Measurements from ENCODE around the gene MAMSTR. TPM values are rescaled to one million over a fixed set of nuclear protein-coding genes. Genes with fewer than 3 reads are reported as not detected.

MAMSTR gene
- polyA plus RNA-seq, 1 donor: 192 TPM

Other genes starting within 250 kb of the MAMSTR start
- 0.09 TPM for gene LMTK3, start 207.9 kb downstream of the MAMSTR start, polyA plus RNA-seq (ENCODE audit: insufficient read length)
- gene SULT2B1, start 167.6 kb downstream of the MAMSTR start, polyA plus RNA-seq (ENCODE audit: insufficient read length): 0.32 TPM
- not detected for gene SPACA4, start 113.0 kb downstream of the MAMSTR start, polyA plus RNA-seq (ENCODE audit: insufficient read length)
- 0.44 TPM for gene FAM83E, start 104.6 kb downstream of the MAMSTR start, polyA plus RNA-seq (ENCODE audit: insufficient read length)
- gene RPL18, start 100.5 kb downstream of the MAMSTR start, polyA plus RNA-seq (ENCODE audit: insufficient read length): 1,775 TPM
- 10.7 TPM for gene SPHK2, start 100.2 kb downstream of the MAMSTR start, polyA plus RNA-seq (ENCODE audit: insufficient read length)
- 7.9 TPM for gene DBP, start 82.3 kb downstream of the MAMSTR start, polyA plus RNA-seq (ENCODE audit: insufficient read length)
- gene CA11, start 73.5 kb downstream of the MAMSTR start, polyA plus RNA-seq (ENCODE audit: insufficient read length): 7.8 TPM
- 0.72 TPM for gene NTN5, start 46.7 kb downstream of the MAMSTR start, polyA plus RNA-seq (ENCODE audit: insufficient read length)
- gene FUT2, start 23.8 kb downstream of the MAMSTR start, polyA plus RNA-seq (ENCODE audit: insufficient read length): 1.2 TPM
- 32.8 TPM for gene RASIP1, start 20.9 kb upstream of the MAMSTR start, polyA plus RNA-seq (ENCODE audit: insufficient read length)
- gene IZUMO1, start 27.2 kb upstream of the MAMSTR start, polyA plus RNA-seq (ENCODE audit: insufficient read length): 0.96 TPM
- 1.2 TPM for gene FUT1, start 32.9 kb upstream of the MAMSTR start, polyA plus RNA-seq (ENCODE audit: insufficient read length)
- not detected for gene FGF21, start 35.8 kb upstream of the MAMSTR start, polyA plus RNA-seq (ENCODE audit: insufficient read length)
- 28.5 TPM for gene BCAT2, start 91.3 kb upstream of the MAMSTR start, polyA plus RNA-seq (ENCODE audit: insufficient read length)
- 3.8 TPM for gene HSD17B14, start 116.8 kb upstream of the MAMSTR start, polyA plus RNA-seq (ENCODE audit: insufficient read length)
- 40.4 TPM for gene PLEKHA4, start 148.9 kb upstream of the MAMSTR start, polyA plus RNA-seq (ENCODE audit: insufficient read length)
- gene PPP1R15A, start 152.7 kb upstream of the MAMSTR start, polyA plus RNA-seq (ENCODE audit: insufficient read length): 59.4 TPM
- not detected for gene TULP2, start 179.0 kb upstream of the MAMSTR start, polyA plus RNA-seq (ENCODE audit: insufficient read length)
- gene NUCB1, start 180.6 kb upstream of the MAMSTR start, polyA plus RNA-seq (ENCODE audit: insufficient read length): 175 TPM
- gene DHDH, start 214.0 kb upstream of the MAMSTR start, polyA plus RNA-seq (ENCODE audit: insufficient read length): 0.93 TPM
- 39.3 TPM for gene BAX, start 235.2 kb upstream of the MAMSTR start, polyA plus RNA-seq (ENCODE audit: insufficient read length)
- 701 TPM for gene FTL, start 245.6 kb upstream of the MAMSTR start, polyA plus RNA-seq (ENCODE audit: insufficient read length)